Pancreas (tissue), 10 donors: Measurements from ENCODE around the gene STK11. TPM values are rescaled to one million over a fixed set of nuclear protein-coding genes. Genes with fewer than 3 reads are reported as not detected.

Experiments
- ATAC-seq, 4 donors: fragments of 200-7000 bp; cut with Tn5 transposase; one replicate each; pipeline versions ENCODE4 v1.8.0 to v1.9.1; 2020; ENCODE audit warnings: mild to moderate bottlenecking in 4 of 4, moderate library complexity in 4 of 4
- DNase-seq, 6 donors: peaks; one replicate each; pipeline ENCODE4 v3.0.0-alpha.2; 2020
- FAIRE-seq: peaks from 2 replicates; lab custom pipeline; 2012; peaks lifted over from hg19 to GRCh38; lab: Jason Lieb, UNC
- H3K27ac ChIP-seq, 4 donors: fragments of 200-600 bp; sonication (generic); 1 replicate in 3 of 4; 2 replicates in 1 of 4; pipeline versions ENCODE4 v1.5.0 to v1.8.0; 2020
- H3K27me3 ChIP-seq, 4 donors: fragments of 200-600 bp; one replicate each; pipeline ENCODE4 v1.8.0; 2021
- H3K36me3 ChIP-seq, 3 donors: fragments of 200-600 bp; sonication (generic) in 1 of 3; one replicate each; pipeline versions ENCODE4 v1.5.0 to v1.8.0; 2020 to 2021
- H3K4me1 ChIP-seq, 3 donors: fragments of 200-600 bp; one replicate each; pipeline ENCODE4 v1.8.0; 2021
- H3K4me3 ChIP-seq, 4 donors: fragments of 200-600 bp; sonication (generic) in 2 of 4; one replicate each; pipeline versions ENCODE4 v1.5.0 to v1.8.0; 2020 to 2021
- H3K9me3 ChIP-seq, 4 donors: fragments of 200-600 bp; one replicate each; pipeline ENCODE4 v1.8.0; 2021
- whole genome bisulfite sequencing, 2 donors: extraction: QIAGEN DNeasy Blood & Tissue Kit; methylation state at CpG; one replicate each; pipeline ENCODE4 v1.1.7; 2013; 5-methylcytosine and 5-hydroxymethylcytosine counted together
- intact Hi-C, 3 donors: fragments of 100-400 bp; cut with DNase I; formaldehyde crosslinking; loops; one replicate each; pipeline versions ENCODE4 v1.11.1 to v1.14.2; 2022
- polyA plus RNA-seq, 2 donors: library from polyadenylated mRNA; stranded (reverse); fragments of 200-250 nt; gene quantifications; one replicate each; pipeline ENCODE4 v1.2.3, GENCODE V29; 2013
- total RNA-seq, 6 donors: library from RNA; stranded (reverse); fragmentation: NEBNext Ultra II Directional in 4 of 6; extraction: Animal tissue kit (Norgen Biotek cat#: 25700) in 4 of 6; gene quantifications; one replicate each; pipeline versions ENCODE4 v1.2.1 to v1.2.4, GENCODE V29; 2021 to 2023
- TF ChIP-seq, protein P1 (sequence below), 4 donors: fragments of 200-600 bp; sonication (generic) in 3 of 4; IDR thresholded peaks; one replicate each; pipeline versions ENCODE4 v1.5.0 to v1.8.0; 2021; ENCODE audit warnings: antibody characterized with exemption in 4 of 4
- donor health status: healthy with polysubstance abuse.
- donor health status: DM: no; HTN: no; CAD: no; lungs with moderate emphysema.
- donor health status: DM: no; HTN: no; CAD: no.
- donor health status: control.
- donor health status: control.
- donor health status: Bipolar disorder and iron deficiency.
- donor health status: DM: yes; HTN: yes; CAD: no.
- donor health status: DM: no; HTN: no; CAD: no.
- donor health status: DM: no; HTN: no; CAD: no.
- donor health status: DM: yes; HTN: yes; CAD: no.

The STK11 gene
- total and polyA plus RNA-seq, 8 donors: 20.1 to 62.2 (median 24.8) TPM

DNA sequence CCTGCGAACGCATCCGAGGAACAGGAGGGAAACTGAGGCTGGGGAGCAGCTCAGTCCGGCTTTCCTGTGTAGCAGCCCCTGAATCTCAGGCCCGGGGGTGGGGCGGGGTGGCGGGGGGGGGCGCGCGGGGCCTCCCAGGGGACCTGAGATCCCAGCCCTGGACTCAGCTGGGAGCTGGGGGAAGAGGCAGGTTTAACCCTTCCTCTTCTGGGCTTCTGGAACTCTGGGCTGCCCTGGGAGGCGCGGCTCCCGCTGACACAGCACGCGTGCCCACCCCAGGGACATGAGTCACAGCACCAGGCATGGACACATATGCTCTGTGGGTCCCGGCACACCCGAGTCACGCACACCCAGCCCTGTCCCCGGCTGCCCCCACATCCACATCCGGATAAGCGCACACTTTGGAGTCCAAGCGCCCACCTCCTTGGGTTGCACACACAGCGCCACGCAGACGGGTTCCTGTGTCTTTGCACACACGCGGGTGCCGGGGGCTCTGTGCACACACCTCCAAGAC is 60.1 kb downstream of the STK11 start:
- peak overlapping the region; percentile 57 to 75 (median 68) for H3K27ac ChIP-seq
- H3K9me3 ChIP-seq: no peaks in the 10 kb centered on the region
- no peaks in the 10 kb centered on the region for H3K27me3 ChIP-seq
- no peaks in the 10 kb centered on the region for H3K36me3 ChIP-seq
- ATAC-seq (no peak), DNase-seq (peak in 4 of 6 donors; percentile 52 to 69 (median 58)), FAIRE-seq (no peak)
- 50 to 54% methylated on average over 24 to 28 of the region's 28 CpGs for WGBS, 2 donors
- H3K4me1 ChIP-seq: peaks cover 37 to 56% (median 42%) of the 10 kb centered on the region in 3 donors
- TF ChIP-seq, protein P1, sequence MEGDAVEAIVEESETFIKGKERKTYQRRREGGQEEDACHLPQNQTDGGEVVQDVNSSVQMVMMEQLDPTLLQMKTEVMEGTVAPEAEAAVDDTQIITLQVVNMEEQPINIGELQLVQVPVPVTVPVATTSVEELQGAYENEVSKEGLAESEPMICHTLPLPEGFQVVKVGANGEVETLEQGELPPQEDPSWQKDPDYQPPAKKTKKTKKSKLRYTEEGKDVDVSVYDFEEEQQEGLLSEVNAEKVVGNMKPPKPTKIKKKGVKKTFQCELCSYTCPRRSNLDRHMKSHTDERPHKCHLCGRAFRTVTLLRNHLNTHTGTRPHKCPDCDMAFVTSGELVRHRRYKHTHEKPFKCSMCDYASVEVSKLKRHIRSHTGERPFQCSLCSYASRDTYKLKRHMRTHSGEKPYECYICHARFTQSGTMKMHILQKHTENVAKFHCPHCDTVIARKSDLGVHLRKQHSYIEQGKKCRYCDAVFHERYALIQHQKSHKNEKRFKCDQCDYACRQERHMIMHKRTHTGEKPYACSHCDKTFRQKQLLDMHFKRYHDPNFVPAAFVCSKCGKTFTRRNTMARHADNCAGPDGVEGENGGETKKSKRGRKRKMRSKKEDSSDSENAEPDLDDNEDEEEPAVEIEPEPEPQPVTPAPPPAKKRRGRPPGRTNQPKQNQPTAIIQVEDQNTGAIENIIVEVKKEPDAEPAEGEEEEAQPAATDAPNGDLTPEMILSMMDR (IDR thresholded peaks at IDR 0.05): no peak
- intact Hi-C loops: loop anchor here in 1 of 3 donors (2.0 kb wide), 1 partner anchor 21 kb away; no protein-coding TSS in a partner anchor
- H3K4me3 ChIP-seq: peak overlapping the region in 2 of 4 donors; percentile 31 to 53

DNA sequence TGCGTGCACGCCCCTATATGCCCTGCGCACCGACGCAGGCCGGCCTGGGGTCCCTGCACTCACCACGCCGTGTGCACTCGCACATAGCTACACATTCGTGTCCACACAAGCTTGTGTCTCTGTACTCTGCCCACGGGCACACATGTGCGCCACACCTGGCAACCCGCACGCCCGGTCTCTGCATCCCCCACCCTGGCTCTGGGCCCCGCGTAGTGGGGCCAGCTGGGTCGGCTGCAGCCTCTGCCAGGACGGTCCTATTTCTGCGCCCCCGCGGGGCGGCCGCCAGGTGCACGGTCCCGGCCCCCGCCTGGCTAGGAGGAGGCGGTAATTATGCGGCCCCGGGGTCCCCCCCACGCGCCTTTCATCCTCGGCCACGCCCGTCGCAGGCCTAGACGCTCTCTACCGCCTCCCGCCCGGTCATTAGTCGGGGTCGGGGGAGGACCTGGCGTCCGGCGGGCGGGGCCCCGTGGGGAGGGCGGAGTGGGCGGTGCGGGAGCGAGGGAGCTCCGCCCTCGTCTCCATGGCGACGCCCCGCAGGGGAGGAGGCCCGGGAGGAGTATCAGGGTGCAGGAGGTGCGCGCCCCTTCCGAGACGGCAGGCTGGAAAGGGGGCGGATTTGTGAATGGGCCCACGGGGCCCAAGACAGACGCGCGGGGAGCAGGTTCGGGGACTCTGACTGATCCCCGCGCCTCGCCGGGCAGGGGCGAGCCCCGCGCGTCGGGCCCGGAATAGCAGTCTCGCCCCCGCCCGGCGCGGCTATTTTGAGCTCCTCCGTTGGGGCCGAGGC is 60.7 kb downstream of the STK11 start:
- peaks cover 0 to 3% (median 2%) of the 10 kb centered on the region in 3 donors for H3K36me3 ChIP-seq
- FAIRE-seq (no peak), DNase-seq (peak; percentile 71 to 93 (median 88)), ATAC-seq (peak; percentile 11 to 34 (median 24))
- H3K9me3 ChIP-seq: no peaks in the 10 kb centered on the region
- intact Hi-C loops: loop anchor here in 1 of 3 donors (2.0 kb wide), 1 partner anchor 22 kb away; no protein-coding TSS in a partner anchor
- TF ChIP-seq, protein P1 (IDR thresholded peaks at IDR 0.05): no peak
- H3K27ac ChIP-seq: peak overlapping the region; percentile 57 to 75 (median 68)
- peaks cover 43 to 61% (median 43%) of the 10 kb centered on the region in 3 donors for H3K4me1 ChIP-seq
- 9 to 12% methylated on average over 65 to 84 of the region's 84 CpGs for WGBS, 2 donors
- peak overlapping the region; percentile 13 to 53 (median 32) for H3K4me3 ChIP-seq
- H3K27me3 ChIP-seq: no peaks in the 10 kb centered on the region

DNA sequence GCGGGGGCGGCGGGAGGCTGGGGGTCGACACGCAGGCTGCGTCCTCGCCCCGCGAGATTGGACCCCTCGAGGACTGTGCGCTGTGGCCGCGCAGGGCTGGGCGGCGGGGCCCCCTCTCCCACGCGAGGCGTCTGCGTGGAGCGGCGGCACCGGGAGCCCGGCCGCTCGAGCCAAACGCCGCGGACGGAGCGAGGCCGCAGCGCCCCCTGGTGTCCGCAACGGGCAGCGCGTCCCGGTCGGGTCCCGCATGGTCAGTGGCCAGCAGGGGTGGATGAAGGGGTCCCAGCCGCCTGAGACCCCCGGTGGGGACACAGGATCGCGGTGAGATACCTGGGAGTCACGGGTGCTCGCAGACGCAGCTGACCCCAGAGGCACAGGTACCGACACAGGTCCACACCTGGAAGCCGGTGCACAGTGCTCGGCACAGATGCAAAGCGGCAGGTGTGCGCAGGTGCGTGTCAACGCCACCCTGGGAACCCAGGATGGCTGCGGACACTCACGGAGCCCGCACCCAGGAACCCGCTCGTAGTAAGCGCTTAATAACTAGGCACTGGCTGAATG is 61.4 kb downstream of the STK11 start:
- Histone ChIP-seq H3K36me3 (peaks cover 0 to 10% (median 9%) of the 10 kb centered on the region in 3 donors), H3K4me3 (peak overlapping the region; percentile 13 to 53 (median 32)), H3K27ac (peak overlapping the region; percentile 57 to 75 (median 68)), H3K9me3 (no peaks in the 10 kb centered on the region), H3K27me3 (no peaks in the 10 kb centered on the region), H3K4me1 (peaks cover 43 to 62% (median 46%) of the 10 kb centered on the region in 3 donors)
- WGBS, 2 donors: 1 to 2% methylated on average over 37 to 59 of the region's 59 CpGs
- ATAC-seq (peak; percentile 12 to 38 (median 24)), FAIRE-seq (no peak), DNase-seq (peak in 5 of 6 donors; percentile 62 to 96 (median 82))
- intact Hi-C loops: loop anchor here in 1 of 3 donors (2.0 kb wide), 1 partner anchor 22 kb away; no protein-coding TSS in a partner anchor
- TF ChIP-seq, protein P1 (IDR thresholded peaks at IDR 0.05): peak; percentile 93 to 97 (median 95)

DNA sequence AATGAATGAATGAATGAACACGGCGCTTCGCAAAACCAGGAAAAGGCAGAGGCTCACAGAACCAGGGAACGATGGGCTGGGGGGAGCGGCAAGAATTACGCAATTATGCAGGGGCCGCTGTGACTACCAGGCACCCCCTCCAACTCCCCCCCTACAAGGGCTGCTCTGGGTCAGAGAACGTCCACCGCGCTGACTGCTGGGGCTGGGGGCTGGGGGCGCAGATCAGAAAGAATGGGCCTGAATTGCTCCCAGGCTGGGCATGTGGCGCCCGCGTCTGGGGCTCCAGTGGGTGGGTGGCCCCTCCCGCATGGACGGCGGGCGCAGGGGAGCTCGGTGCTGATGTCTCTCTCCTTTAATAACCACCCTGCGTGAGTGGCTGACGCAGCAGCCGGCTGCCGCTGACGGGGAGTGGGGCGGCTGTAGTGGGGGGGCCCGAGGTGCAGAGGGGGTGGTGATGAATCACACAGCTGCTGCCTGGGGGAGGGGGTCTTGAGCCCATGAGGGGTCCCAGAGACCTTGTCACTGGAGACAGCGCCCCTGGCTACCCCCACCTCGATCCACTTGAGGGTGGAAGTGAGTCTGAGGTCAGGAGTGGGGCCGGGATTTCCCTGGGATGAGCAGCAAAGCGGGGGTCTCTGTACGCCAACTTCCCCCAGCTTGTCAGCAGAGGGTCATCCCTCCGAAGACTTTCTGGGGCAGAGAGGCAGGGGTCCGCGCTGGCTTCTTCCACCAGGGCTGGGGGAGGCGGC is 62.1 kb downstream of the STK11 start:
- Histone ChIP-seq H3K4me3 (peak overlapping the region in 1 of 4 donors; percentile 53), H3K27ac (peak overlapping the region in 1 of 4 donors; percentile 96), H3K27me3 (no peaks in the 10 kb centered on the region), H3K4me1 (peaks cover 39 to 58% (median 43%) of the 10 kb centered on the region in 3 donors), H3K9me3 (no peaks in the 10 kb centered on the region), H3K36me3 (peaks cover 2 to 16% (median 14%) of the 10 kb centered on the region in 3 donors)
- TF ChIP-seq, protein P1 (IDR thresholded peaks at IDR 0.05): no peak
- DNase-seq (peak in 4 of 6 donors; percentile 58 to 72 (median 60)), ATAC-seq (no peak), FAIRE-seq (no peak)
- intact Hi-C loops: loop anchor here in 1 of 3 donors (2.0 kb wide), 1 partner anchor 23 kb away; no protein-coding TSS in a partner anchor
- 41 to 42% methylated on average over 28 to 35 of the region's 35 CpGs for WGBS, 2 donors
